Measurements from ENCODE around the gene TEAD3.

DNA sequence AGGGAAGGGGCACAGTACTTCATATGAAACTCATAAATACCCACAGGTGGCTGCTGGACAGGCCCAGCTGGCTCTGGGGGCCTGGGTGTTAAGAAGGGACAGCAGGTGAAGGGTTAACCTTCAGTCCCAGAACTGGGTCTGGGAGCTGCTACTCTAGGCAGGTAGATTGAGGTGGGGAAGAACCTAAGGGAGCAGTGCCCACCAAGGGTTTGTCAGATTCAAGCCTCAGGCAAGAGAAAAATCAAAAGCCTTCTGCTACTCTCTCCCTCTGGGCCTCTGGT is 23.1 kb downstream of the TEAD3 start:
- TF ChIP-seq, protein P1, sequence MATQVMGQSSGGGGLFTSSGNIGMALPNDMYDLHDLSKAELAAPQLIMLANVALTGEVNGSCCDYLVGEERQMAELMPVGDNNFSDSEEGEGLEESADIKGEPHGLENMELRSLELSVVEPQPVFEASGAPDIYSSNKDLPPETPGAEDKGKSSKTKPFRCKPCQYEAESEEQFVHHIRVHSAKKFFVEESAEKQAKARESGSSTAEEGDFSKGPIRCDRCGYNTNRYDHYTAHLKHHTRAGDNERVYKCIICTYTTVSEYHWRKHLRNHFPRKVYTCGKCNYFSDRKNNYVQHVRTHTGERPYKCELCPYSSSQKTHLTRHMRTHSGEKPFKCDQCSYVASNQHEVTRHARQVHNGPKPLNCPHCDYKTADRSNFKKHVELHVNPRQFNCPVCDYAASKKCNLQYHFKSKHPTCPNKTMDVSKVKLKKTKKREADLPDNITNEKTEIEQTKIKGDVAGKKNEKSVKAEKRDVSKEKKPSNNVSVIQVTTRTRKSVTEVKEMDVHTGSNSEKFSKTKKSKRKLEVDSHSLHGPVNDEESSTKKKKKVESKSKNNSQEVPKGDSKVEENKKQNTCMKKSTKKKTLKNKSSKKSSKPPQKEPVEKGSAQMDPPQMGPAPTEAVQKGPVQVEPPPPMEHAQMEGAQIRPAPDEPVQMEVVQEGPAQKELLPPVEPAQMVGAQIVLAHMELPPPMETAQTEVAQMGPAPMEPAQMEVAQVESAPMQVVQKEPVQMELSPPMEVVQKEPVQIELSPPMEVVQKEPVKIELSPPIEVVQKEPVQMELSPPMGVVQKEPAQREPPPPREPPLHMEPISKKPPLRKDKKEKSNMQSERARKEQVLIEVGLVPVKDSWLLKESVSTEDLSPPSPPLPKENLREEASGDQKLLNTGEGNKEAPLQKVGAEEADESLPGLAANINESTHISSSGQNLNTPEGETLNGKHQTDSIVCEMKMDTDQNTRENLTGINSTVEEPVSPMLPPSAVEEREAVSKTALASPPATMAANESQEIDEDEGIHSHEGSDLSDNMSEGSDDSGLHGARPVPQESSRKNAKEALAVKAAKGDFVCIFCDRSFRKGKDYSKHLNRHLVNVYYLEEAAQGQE (IDR thresholded peaks at IDR 0.05; ENCODE audit: low read depth) = no peak
- no peak for TF ChIP-seq TAF1 (IDR thresholded peaks at IDR 0.05; ENCODE audit: low read depth)
- TF ChIP-seq EP300 (IDR thresholded peaks at IDR 0.05; ENCODE audit: borderline replicate concordance) = no peak
- TF ChIP-seq CREB1 (IDR thresholded peaks at IDR 0.05; ENCODE audit: low read depth) = no peak
- TF ChIP-seq RAD21 (IDR thresholded peaks at IDR 0.05; ENCODE audit: low read depth) = no peak
- TF ChIP-seq TEAD4 (IDR thresholded peaks at IDR 0.05) = no peak
- TF ChIP-seq, protein P2, sequence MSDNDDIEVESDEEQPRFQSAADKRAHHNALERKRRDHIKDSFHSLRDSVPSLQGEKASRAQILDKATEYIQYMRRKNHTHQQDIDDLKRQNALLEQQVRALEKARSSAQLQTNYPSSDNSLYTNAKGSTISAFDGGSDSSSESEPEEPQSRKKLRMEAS (IDR thresholded peaks at IDR 0.05) = no peak
- TF ChIP-seq YY1 (IDR thresholded peaks at IDR 0.05; ENCODE audit: low read depth) = no peak
